ENCODE data around the gene SPAG4.
A peak's percentile ranks its signal among the peaks of the same experiment; 100 is the strongest.

The SPAG4 gene

DNA sequence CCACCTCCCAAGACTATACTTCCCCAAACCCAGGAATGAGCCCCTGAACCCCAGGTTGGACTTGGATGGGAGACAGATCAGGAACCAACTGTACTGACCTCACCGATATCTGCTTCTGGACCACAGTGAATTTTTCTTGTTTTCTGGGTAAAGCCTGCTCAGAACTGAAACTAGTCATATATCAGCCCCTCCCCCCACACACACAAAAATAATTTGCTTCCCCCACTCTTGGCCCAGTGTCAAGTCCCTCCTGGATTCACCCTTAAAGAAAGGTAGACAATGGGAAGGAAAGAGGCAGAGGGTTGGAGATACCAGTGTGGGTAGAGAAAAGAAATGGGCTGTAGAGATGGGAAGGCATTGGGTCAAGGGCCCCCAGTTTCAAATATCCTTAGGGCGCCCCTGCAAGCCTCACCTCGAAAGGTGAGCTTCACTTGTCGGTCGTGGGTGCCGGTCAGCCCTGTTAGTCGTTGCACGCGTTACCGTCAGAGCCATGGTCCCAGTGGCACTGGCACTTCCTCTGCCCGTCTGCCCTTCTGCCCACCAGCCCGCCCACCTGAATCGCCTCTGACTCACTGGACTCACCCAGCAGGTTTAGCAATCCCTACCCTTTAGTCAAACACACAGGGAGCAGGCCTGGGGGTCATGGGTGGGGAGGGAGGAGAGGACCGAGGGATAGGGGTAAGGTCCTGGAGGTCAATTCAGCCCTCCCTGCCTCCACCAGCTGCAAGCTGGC, 8.5 kb upstream of the SPAG4 start:
- H3K4me2 ChIP-seq (ENCODE audit: low read length), result no peak overlapping the region

DNA sequence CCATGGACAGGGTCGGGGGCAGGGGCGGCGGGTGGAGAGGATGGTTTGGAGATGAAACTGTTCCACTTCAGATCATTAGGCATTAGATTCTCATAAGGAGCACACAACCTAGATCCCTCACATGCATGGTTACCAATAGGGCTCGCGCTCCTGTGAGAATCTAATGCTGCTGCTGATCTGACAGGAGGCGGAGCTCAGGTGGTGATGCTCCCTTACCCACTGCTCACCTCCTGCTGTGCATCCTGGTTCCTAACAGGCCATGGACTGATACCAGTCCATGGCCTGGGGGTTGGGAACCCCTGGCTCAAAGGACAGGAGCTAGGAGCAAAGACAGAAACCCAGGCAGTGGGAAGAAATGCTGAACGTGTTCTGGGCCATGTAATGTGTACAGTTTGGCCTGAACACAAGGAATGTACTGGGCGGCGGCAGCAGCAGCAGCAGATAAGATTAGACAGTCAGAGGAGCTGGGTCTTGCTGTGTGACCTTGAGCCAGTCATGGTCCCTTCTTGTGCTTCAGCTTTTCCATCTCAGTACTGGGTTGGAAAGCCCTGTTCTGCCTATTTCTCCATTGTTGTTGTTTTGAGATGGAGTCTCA, 4.7 kb upstream of the SPAG4 start:
- Histone ChIP-seq H3K36me3 (ENCODE audit: control insufficient read depth, low read length) (no peaks in the 10 kb centered on the region), H3K27me3 (ENCODE audit: control insufficient read depth, low read length) (no peaks in the 10 kb centered on the region), H3K27ac (ENCODE audit: low read depth, low read length) (no peak overlapping the region), H3F3A (ENCODE audit: control insufficient read depth, insufficient read depth) (no peaks in the 10 kb centered on the region), H3K79me2 (ENCODE audit: control insufficient read depth, low read length) (no peaks in the 10 kb centered on the region), H3K9me3 (ENCODE audit: control insufficient read depth, insufficient read depth, low read length) (no peaks in the 10 kb centered on the region), H3K4me1 (ENCODE audit: control insufficient read depth, low read length) (peaks cover 41% of the 10 kb centered on the region), H4K20me1 (ENCODE audit: control insufficient read depth, insufficient read depth, low read depth, low read length) (no peaks in the 10 kb centered on the region), H3K4me3 (ENCODE audit: low read length) (no peak overlapping the region), H3K4me2 (ENCODE audit: low read length) (peak overlapping the region; percentile 43), H3K9me2 (replicated peaks; ENCODE audit: control insufficient read depth, low read length) (no peaks in the 10 kb centered on the region)
- TF ChIP-seq, protein P1, sequence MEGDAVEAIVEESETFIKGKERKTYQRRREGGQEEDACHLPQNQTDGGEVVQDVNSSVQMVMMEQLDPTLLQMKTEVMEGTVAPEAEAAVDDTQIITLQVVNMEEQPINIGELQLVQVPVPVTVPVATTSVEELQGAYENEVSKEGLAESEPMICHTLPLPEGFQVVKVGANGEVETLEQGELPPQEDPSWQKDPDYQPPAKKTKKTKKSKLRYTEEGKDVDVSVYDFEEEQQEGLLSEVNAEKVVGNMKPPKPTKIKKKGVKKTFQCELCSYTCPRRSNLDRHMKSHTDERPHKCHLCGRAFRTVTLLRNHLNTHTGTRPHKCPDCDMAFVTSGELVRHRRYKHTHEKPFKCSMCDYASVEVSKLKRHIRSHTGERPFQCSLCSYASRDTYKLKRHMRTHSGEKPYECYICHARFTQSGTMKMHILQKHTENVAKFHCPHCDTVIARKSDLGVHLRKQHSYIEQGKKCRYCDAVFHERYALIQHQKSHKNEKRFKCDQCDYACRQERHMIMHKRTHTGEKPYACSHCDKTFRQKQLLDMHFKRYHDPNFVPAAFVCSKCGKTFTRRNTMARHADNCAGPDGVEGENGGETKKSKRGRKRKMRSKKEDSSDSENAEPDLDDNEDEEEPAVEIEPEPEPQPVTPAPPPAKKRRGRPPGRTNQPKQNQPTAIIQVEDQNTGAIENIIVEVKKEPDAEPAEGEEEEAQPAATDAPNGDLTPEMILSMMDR (IDR thresholded peaks at IDR 0.05; ENCODE audit: low read depth, low read length, poor library complexity, severe bottlenecking), result no peak
- no peak for TF ChIP-seq EZH2phosphoT487 (IDR thresholded peaks at IDR 0.05; ENCODE audit: borderline replicate concordance, low read length)

More for the DNA sequence above, 8.5 kb upstream of the SPAG4 start:
- Histone ChIP-seq H3K79me2 (ENCODE audit: control insufficient read depth, low read length) (no peaks in the 10 kb centered on the region), H4K20me1 (ENCODE audit: control insufficient read depth, insufficient read depth, low read depth, low read length) (no peaks in the 10 kb centered on the region), H3K36me3 (ENCODE audit: control insufficient read depth, low read length) (no peaks in the 10 kb centered on the region), H3K9me2 (replicated peaks; ENCODE audit: control insufficient read depth, low read length) (no peaks in the 10 kb centered on the region), H3F3A (ENCODE audit: control insufficient read depth, insufficient read depth) (no peaks in the 10 kb centered on the region), H3K27me3 (ENCODE audit: control insufficient read depth, low read length) (peaks cover 1% of the 10 kb centered on the region), H3K4me1 (ENCODE audit: control insufficient read depth, low read length) (peaks cover 24% of the 10 kb centered on the region), H3K4me3 (ENCODE audit: low read length) (no peak overlapping the region), H3K27ac (ENCODE audit: low read depth, low read length) (no peak overlapping the region), H3K9me3 (ENCODE audit: control insufficient read depth, insufficient read depth, low read length) (no peaks in the 10 kb centered on the region)
- TF ChIP-seq, protein P1 (IDR thresholded peaks at IDR 0.05; ENCODE audit: low read depth, low read length, poor library complexity, severe bottlenecking), result no peak
- TF ChIP-seq EZH2phosphoT487 (IDR thresholded peaks at IDR 0.05; ENCODE audit: borderline replicate concordance, low read length), result no peak

DNA sequence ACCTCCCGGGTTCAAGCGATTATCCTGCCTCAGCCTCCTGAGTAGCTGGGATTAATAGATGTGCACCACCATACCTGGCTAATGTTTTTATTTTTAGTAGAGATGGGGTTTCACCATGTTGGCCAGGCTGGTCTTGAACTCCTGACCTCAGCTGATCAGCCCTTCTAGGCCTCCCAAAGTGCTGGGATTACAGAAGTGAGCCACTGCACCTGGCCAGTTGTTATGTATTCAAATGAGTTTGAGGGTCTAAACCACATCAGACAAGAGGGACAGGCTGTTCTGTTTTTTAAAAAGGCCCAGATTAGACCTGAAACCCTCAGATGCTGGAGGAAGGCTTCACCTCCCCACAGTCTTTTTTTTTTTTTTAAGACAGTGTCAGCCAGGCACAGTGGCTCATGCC, 4.1 kb upstream of the SPAG4 start:
- no peaks in the 10 kb centered on the region for H3F3A ChIP-seq (ENCODE audit: control insufficient read depth, insufficient read depth)
- H3K79me2 ChIP-seq (ENCODE audit: control insufficient read depth, low read length), result no peaks in the 10 kb centered on the region
- H3K4me2 ChIP-seq (ENCODE audit: low read length), result peak overlapping the region; percentile 43
- no peaks in the 10 kb centered on the region for H3K27me3 ChIP-seq (ENCODE audit: control insufficient read depth, low read length)
- H4K20me1 ChIP-seq (ENCODE audit: control insufficient read depth, insufficient read depth, low read depth, low read length), result no peaks in the 10 kb centered on the region
- H3K9me3 ChIP-seq (ENCODE audit: control insufficient read depth, insufficient read depth, low read length), result no peaks in the 10 kb centered on the region
- H3K4me1 ChIP-seq (ENCODE audit: control insufficient read depth, low read length), result peaks cover 42% of the 10 kb centered on the region
- TF ChIP-seq, protein P1 (IDR thresholded peaks at IDR 0.05; ENCODE audit: low read depth, low read length, poor library complexity, severe bottlenecking), result no peak
- H3K4me3 ChIP-seq (ENCODE audit: low read length), result peak overlapping the region; percentile 29; the same call in 1 of the 2 replicates
- H3K9me2 ChIP-seq (replicated peaks; ENCODE audit: control insufficient read depth, low read length), result no peaks in the 10 kb centered on the region
- no peaks in the 10 kb centered on the region for H3K36me3 ChIP-seq (ENCODE audit: control insufficient read depth, low read length)
- peak overlapping the region; percentile 56 for H3K27ac ChIP-seq (ENCODE audit: low read depth, low read length)
